ENCODE measurements around the gene MED7. TPM values are rescaled to one million over a fixed set of nuclear protein-coding genes. Genes with fewer than 3 reads are reported as not detected.

The MED7 gene
- total and polyA plus RNA-seq, 9 of the 15 experiments (the other 6 are each of a cell fraction or from before 2014, with no cell fraction given): 4.5 to 38.7 (median 12.2) TPM

GRCh38 chr5:157143127-157143971, 684 bp upstream of the MED7 start (continued):
- TF ChIP-seq E2F1 (CRISPR knock-in tag; IDR thresholded peaks at IDR 0.05): no peak
- TF ChIP-seq ZNF655 (CRISPR knock-in tag; IDR thresholded peaks at IDR 0.05): no peak
- TF ChIP-seq TAF1 (IDR thresholded peaks at IDR 0.05; ENCODE audit: control insufficient read depth, extremely low read depth, insufficient read depth, low read length, severe bottlenecking): peak; percentile 39
- TF ChIP-seq NEUROD1 (IDR thresholded peaks at IDR 0.05; ENCODE audit: borderline replicate concordance, low read depth, low read length, partially characterized antibody): no peak
- TF ChIP-seq MTA2 (IDR thresholded peaks at IDR 0.05; ENCODE audit: low read depth): peak; percentile 20; the same call in 1 of the 2 replicates
- no peak for TF ChIP-seq CXXC5 (CRISPR knock-in tag; IDR thresholded peaks at IDR 0.05)
- TF ChIP-seq PCBP1 (IDR thresholded peaks at IDR 0.05; ENCODE audit: low read depth, low read length, poor library complexity, severe bottlenecking): no peak
- TF ChIP-seq ZNF431 (CRISPR knock-in tag; IDR thresholded peaks at IDR 0.05): no peak
- no peak for TF ChIP-seq EWSR1 (IDR thresholded peaks at IDR 0.05; ENCODE audit: borderline replicate concordance, low read depth, partially characterized antibody)
- peak; percentile 69; the same call in 1 of the 2 replicates for TF ChIP-seq ETV5 (CRISPR knock-in tag; IDR thresholded peaks at IDR 0.05; ENCODE audit: low read depth)
- TF ChIP-seq BRD4 (IDR thresholded peaks at IDR 0.05): peak; percentile 35; the same call in 1 of the 2 replicates
- TF ChIP-seq E2F4 (CRISPR knock-in tag; IDR thresholded peaks at IDR 0.05; ENCODE audit: low read depth): no peak
- TF ChIP-seq ZNF592 (IDR thresholded peaks at IDR 0.05): peak; percentile 31; the same call in 1 of the 2 replicates
- TF ChIP-seq E2F6 (IDR thresholded peaks at IDR 0.05; ENCODE audit: borderline replicate concordance in 1 of 2, extremely low read depth in 1 of 2, insufficient read depth in 1 of 2, insufficient read length in 1 of 2, low read depth in 1 of 2, low read length in 1 of 2, poor library complexity in 1 of 2, severe bottlenecking in 1 of 2): peak in 1 of 2 experiments; percentile 11
